ENCODE data around the gene MTHFD1L. TPM values are rescaled to one million over a fixed set of nuclear protein-coding genes. Genes with fewer than 3 reads are reported as not detected.

Gene MTHFD1L
- total and polyA plus RNA-seq, 2 donors (not counting 1 experiment from before 2014, with no cell fraction given) = 36.1 to 48.9 TPM

GRCh38 chr6:150928882-150929281 lies 63.4 kb downstream of the MTHFD1L start:
- no peak overlapping the region for H3K9ac ChIP-seq (ENCODE audit: insufficient read depth, low read length)
- H3K4me2 ChIP-seq (ENCODE audit: extremely low read depth, insufficient read depth, low read length) = no peak overlapping the region
- H3K79me2 ChIP-seq (ENCODE audit: control insufficient read depth, insufficient read depth, low read length) = no peaks in the 10 kb centered on the region
- peaks cover 3% of the 10 kb centered on the region for H3K36me3 ChIP-seq (ENCODE audit: control insufficient read depth, insufficient read depth, low read length)
- TF ChIP-seq, protein P1, sequence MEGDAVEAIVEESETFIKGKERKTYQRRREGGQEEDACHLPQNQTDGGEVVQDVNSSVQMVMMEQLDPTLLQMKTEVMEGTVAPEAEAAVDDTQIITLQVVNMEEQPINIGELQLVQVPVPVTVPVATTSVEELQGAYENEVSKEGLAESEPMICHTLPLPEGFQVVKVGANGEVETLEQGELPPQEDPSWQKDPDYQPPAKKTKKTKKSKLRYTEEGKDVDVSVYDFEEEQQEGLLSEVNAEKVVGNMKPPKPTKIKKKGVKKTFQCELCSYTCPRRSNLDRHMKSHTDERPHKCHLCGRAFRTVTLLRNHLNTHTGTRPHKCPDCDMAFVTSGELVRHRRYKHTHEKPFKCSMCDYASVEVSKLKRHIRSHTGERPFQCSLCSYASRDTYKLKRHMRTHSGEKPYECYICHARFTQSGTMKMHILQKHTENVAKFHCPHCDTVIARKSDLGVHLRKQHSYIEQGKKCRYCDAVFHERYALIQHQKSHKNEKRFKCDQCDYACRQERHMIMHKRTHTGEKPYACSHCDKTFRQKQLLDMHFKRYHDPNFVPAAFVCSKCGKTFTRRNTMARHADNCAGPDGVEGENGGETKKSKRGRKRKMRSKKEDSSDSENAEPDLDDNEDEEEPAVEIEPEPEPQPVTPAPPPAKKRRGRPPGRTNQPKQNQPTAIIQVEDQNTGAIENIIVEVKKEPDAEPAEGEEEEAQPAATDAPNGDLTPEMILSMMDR (conservative IDR thresholded peaks at IDR 0.05 in 1 of 2, IDR thresholded peaks at IDR 0.05 in 1 of 2; ENCODE audit: low read depth in 1 of 2, low read length in 2 of 2) = peak in 1 of 2 donors; percentile 34
- no peak for TF ChIP-seq EZH2 (IDR thresholded peaks at IDR 0.05; ENCODE audit: low read length, missing control alignments)
- no peak overlapping the region for H3K27ac ChIP-seq (ENCODE audit: insufficient read depth, low read length)
- peaks cover 22% of the 10 kb centered on the region for H3K4me1 ChIP-seq (ENCODE audit: control insufficient read depth, extremely low read depth, insufficient read depth, low read length)
- no peaks in the 10 kb centered on the region for H3K9me3 ChIP-seq (ENCODE audit: control insufficient read depth, insufficient read depth, low read depth, low read length)
- no peak overlapping the region for H2AFZ ChIP-seq (ENCODE audit: low read length)
- no peak overlapping the region for H3K4me3 ChIP-seq (replicated peaks in 1 of 4; ENCODE audit: control extremely low read depth in 1 of 4, insufficient read depth in 1 of 4, low read depth in 3 of 4, low read length in 4 of 4)
- H3K27me3 ChIP-seq (ENCODE audit: control insufficient read depth, insufficient read depth, low read length) = no peaks in the 10 kb centered on the region
- no peaks in the 10 kb centered on the region for H4K20me1 ChIP-seq (ENCODE audit: control insufficient read depth, extremely low read depth, insufficient read depth, low read length)
- no peak for DNase-seq (ENCODE audit: low read depth in 2 of 2)

DNA sequence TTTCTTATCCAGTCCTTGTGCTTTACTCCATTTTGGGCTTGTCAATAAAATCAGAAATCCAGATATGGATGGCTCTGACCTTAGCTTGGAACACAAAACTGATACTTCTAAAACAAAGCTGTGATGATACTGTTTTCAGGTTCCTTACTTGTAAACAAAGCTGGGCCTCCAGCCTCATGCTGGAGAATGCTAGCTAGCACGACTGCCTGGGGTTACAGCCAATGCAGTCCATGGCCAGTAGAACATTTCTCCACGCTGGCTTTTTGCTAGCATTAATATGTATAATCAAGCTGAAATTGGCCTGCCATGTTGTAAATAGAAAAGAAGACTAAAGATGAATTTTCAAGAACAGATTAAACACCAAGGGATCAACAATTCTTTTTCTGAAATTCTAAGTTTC lies 63.9 kb downstream of the MTHFD1L start:
- Histone ChIP-seq H3K4me2 (ENCODE audit: extremely low read depth, insufficient read depth, low read length) (no peak overlapping the region), H3K36me3 (ENCODE audit: control insufficient read depth, insufficient read depth, low read length) (peaks cover 3% of the 10 kb centered on the region), H3K27ac (ENCODE audit: insufficient read depth, low read length) (no peak overlapping the region), H3K9ac (ENCODE audit: insufficient read depth, low read length) (no peak overlapping the region), H3K4me3 (replicated peaks in 1 of 4; ENCODE audit: control extremely low read depth in 1 of 4, insufficient read depth in 1 of 4, low read depth in 3 of 4, low read length in 4 of 4) (no peak overlapping the region), H4K20me1 (ENCODE audit: control insufficient read depth, extremely low read depth, insufficient read depth, low read length) (no peaks in the 10 kb centered on the region), H2AFZ (ENCODE audit: low read length) (no peak overlapping the region), H3K27me3 (ENCODE audit: control insufficient read depth, insufficient read depth, low read length) (no peaks in the 10 kb centered on the region), H3K79me2 (ENCODE audit: control insufficient read depth, insufficient read depth, low read length) (no peaks in the 10 kb centered on the region), H3K9me3 (ENCODE audit: control insufficient read depth, insufficient read depth, low read depth, low read length) (no peaks in the 10 kb centered on the region), H3K4me1 (ENCODE audit: control insufficient read depth, extremely low read depth, insufficient read depth, low read length) (peaks cover 22% of the 10 kb centered on the region)
- no peak for TF ChIP-seq EZH2 (IDR thresholded peaks at IDR 0.05; ENCODE audit: low read length, missing control alignments)
- TF ChIP-seq, protein P1 (conservative IDR thresholded peaks at IDR 0.05 in 1 of 2, IDR thresholded peaks at IDR 0.05 in 1 of 2; ENCODE audit: low read depth in 1 of 2, low read length in 2 of 2) = no peak
- DNase-seq (ENCODE audit: low read depth in 2 of 2) = no peak

DNA sequence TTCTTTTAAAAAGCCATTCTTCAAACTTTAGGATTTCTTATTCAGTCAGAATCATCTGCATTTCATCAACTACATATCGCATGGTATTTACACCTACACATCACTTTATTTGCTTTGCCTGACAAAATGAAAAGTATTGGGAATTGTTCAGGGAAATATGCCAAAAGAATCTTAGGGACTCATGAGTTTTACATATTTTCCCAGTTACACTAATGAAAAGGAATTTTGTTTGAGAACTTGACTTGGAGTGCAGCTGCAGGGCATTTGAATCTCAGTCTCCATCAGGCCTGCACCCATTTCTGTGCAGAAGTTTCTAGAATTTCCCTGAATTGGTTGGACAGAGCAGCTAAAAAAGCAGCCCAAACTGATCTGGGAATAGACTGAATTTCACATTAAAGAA lies 65.3 kb downstream of the MTHFD1L start:
- no peak overlapping the region for H3K9ac ChIP-seq (ENCODE audit: insufficient read depth, low read length)
- peaks cover 3% of the 10 kb centered on the region for H3K36me3 ChIP-seq (ENCODE audit: control insufficient read depth, insufficient read depth, low read length)
- DNase-seq (ENCODE audit: low read depth in 2 of 2) = peak; percentile 71 to 91
- no peak overlapping the region for H2AFZ ChIP-seq (ENCODE audit: low read length)
- no peak overlapping the region for H3K4me3 ChIP-seq (replicated peaks in 1 of 4; ENCODE audit: control extremely low read depth in 1 of 4, insufficient read depth in 1 of 4, low read depth in 3 of 4, low read length in 4 of 4)
- H4K20me1 ChIP-seq (ENCODE audit: control insufficient read depth, extremely low read depth, insufficient read depth, low read length) = no peaks in the 10 kb centered on the region
- no peaks in the 10 kb centered on the region for H3K9me3 ChIP-seq (ENCODE audit: control insufficient read depth, insufficient read depth, low read depth, low read length)
- no peak for TF ChIP-seq EZH2 (IDR thresholded peaks at IDR 0.05; ENCODE audit: low read length, missing control alignments)
- TF ChIP-seq, protein P1 (conservative IDR thresholded peaks at IDR 0.05 in 1 of 2, IDR thresholded peaks at IDR 0.05 in 1 of 2; ENCODE audit: low read depth in 1 of 2, low read length in 2 of 2) = no peak
- no peaks in the 10 kb centered on the region for H3K27me3 ChIP-seq (ENCODE audit: control insufficient read depth, insufficient read depth, low read length)
- peaks cover 15% of the 10 kb centered on the region for H3K4me1 ChIP-seq (ENCODE audit: control insufficient read depth, extremely low read depth, insufficient read depth, low read length)
- no peak overlapping the region for H3K4me2 ChIP-seq (ENCODE audit: extremely low read depth, insufficient read depth, low read length)
- no peaks in the 10 kb centered on the region for H3K79me2 ChIP-seq (ENCODE audit: control insufficient read depth, insufficient read depth, low read length)
- peak overlapping the region; percentile 62 for H3K27ac ChIP-seq (ENCODE audit: insufficient read depth, low read length)

Data from fibroblast of lung (primary cell).